Activated naive CD8-positive, alpha-beta T cell (primary cell): ENCODE results near the gene VOPP1.
"Not testable (repeated sequence)": the region's sequence is repeated elsewhere in the genome, so short reads cannot be mapped to it uniquely, and the experiment has no call there.

Source experiments
- H3K27ac Mint-ChIP-seq: one replicate; pipeline ENCODE4 v1.8.0; 2021; ENCODE audit warnings: mixed read lengths
- H3K27me3 Mint-ChIP-seq: one replicate; pipeline ENCODE4 v1.8.0; 2021; ENCODE audit warnings: mixed read lengths
- H3K36me3 Mint-ChIP-seq: one replicate; pipeline ENCODE4 v1.8.0; 2021; ENCODE audit warnings: mixed read lengths
- H3K4me1 Mint-ChIP-seq: one replicate; pipeline ENCODE4 v1.8.0; 2021; ENCODE audit warnings: low read depth, mixed read lengths
- H3K4me3 Mint-ChIP-seq: one replicate; pipeline ENCODE4 v1.8.0; 2021; ENCODE audit warnings: mild to moderate bottlenecking, mixed read lengths
- H3K9me3 Mint-ChIP-seq: one replicate; pipeline ENCODE4 v1.8.0; 2021; ENCODE audit warnings: low read depth, mixed read lengths

VOPP1 gene

GRCh38 chr7:55475855-55476803, 96.2 kb downstream of the VOPP1 start:
- Mint-ChIP-seq H3K27me3 (no peaks in the 10 kb centered on the region), H3K36me3 (peaks cover 6% of the 10 kb centered on the region), H3K4me3 (peak overlapping the region; percentile 61), H3K9me3 (no peaks in the 10 kb centered on the region), H3K27ac (peak overlapping the region; percentile 80), H3K4me1 (peaks cover 72% of the 10 kb centered on the region)

- Mint-ChIP-seq H3K9me3 (no peaks in the 10 kb centered on the region), H3K4me3 (peak overlapping the region; percentile 61), H3K27me3 (no peaks in the 10 kb centered on the region), H3K4me1 (peaks cover 70% of the 10 kb centered on the region), H3K36me3 (peaks cover 5% of the 10 kb centered on the region), H3K27ac (peak overlapping the region; percentile 80)
Observed at GRCh38 chr7:55474944-55475854, 97.1 kb downstream of the VOPP1 start.

GRCh38 chr7:55473932-55474331, 98.4 kb downstream of the VOPP1 start:
- Mint-ChIP-seq H3K4me3 (peak overlapping the region; percentile 61), H3K27me3 (no peaks in the 10 kb centered on the region), H3K36me3 (peaks cover 5% of the 10 kb centered on the region), H3K4me1 (peaks cover 75% of the 10 kb centered on the region), H3K27ac (peak overlapping the region; percentile 80), H3K9me3 (no peaks in the 10 kb centered on the region)

GRCh38 chr7:55472928-55473725, 99.2 kb downstream of the VOPP1 start:
- Mint-ChIP-seq H3K4me3 (no peak overlapping the region), H3K27me3 (no peaks in the 10 kb centered on the region), H3K9me3 (no peaks in the 10 kb centered on the region), H3K27ac (no peak overlapping the region), H3K4me1 (peaks cover 76% of the 10 kb centered on the region), H3K36me3 (peaks cover 3% of the 10 kb centered on the region)

- H3K27ac Mint-ChIP-seq, H3K9me3 Mint-ChIP-seq, H3K27me3 Mint-ChIP-seq, H3K36me3 Mint-ChIP-seq, H3K4me3 Mint-ChIP-seq: not testable (repeated sequence)
- H3K4me1 Mint-ChIP-seq: peaks cover 74% of the 10 kb centered on the region
Observed at GRCh38 chr7:55472406-55472805, 99.9 kb downstream of the VOPP1 start.

GRCh38 chr7:55471594-55471993, 100.7 kb downstream of the VOPP1 start:
- not testable (repeated sequence) for H3K4me3 Mint-ChIP-seq, H3K9me3 Mint-ChIP-seq, H3K27me3 Mint-ChIP-seq, H3K27ac Mint-ChIP-seq, H3K36me3 Mint-ChIP-seq
- H3K4me1 Mint-ChIP-seq: peaks cover 72% of the 10 kb centered on the region

- peaks cover 67% of the 10 kb centered on the region for H3K4me1 Mint-ChIP-seq
- peak overlapping the region; percentile 94 for H3K27ac Mint-ChIP-seq
- peak overlapping the region; percentile 72 for H3K4me3 Mint-ChIP-seq
- H3K36me3 Mint-ChIP-seq: peaks cover 9% of the 10 kb centered on the region
- no peaks in the 10 kb centered on the region for H3K9me3 Mint-ChIP-seq
- H3K27me3 Mint-ChIP-seq: no peaks in the 10 kb centered on the region
Observed at GRCh38 chr7:55470261-55470660, 102.0 kb downstream of the VOPP1 start.

GRCh38 chr7:55469721-55470120, 102.6 kb downstream of the VOPP1 start:
- peaks cover 64% of the 10 kb centered on the region for H3K4me1 Mint-ChIP-seq
- H3K27ac Mint-ChIP-seq: peak overlapping the region; percentile 92
- no peaks in the 10 kb centered on the region for H3K27me3 Mint-ChIP-seq
- H3K36me3 Mint-ChIP-seq: peaks cover 12% of the 10 kb centered on the region
- H3K9me3 Mint-ChIP-seq: no peaks in the 10 kb centered on the region
- H3K4me3 Mint-ChIP-seq: peak overlapping the region; percentile 35

GRCh38 chr7:55469271-55469681, 103.0 kb downstream of the VOPP1 start:
- Mint-ChIP-seq H3K27me3 (no peaks in the 10 kb centered on the region), H3K4me1 (peaks cover 62% of the 10 kb centered on the region), H3K4me3 (peak overlapping the region; percentile 35), H3K27ac (peak overlapping the region; percentile 92), H3K9me3 (no peaks in the 10 kb centered on the region), H3K36me3 (peaks cover 15% of the 10 kb centered on the region)

GRCh38 chr7:55468495-55468894, 103.8 kb downstream of the VOPP1 start:
- H3K27me3 Mint-ChIP-seq: no peaks in the 10 kb centered on the region
- H3K4me3 Mint-ChIP-seq: peak overlapping the region; percentile 37
- H3K9me3 Mint-ChIP-seq: no peaks in the 10 kb centered on the region
- H3K27ac Mint-ChIP-seq: peak overlapping the region; percentile 92
- peaks cover 15% of the 10 kb centered on the region for H3K36me3 Mint-ChIP-seq
- peaks cover 54% of the 10 kb centered on the region for H3K4me1 Mint-ChIP-seq

GRCh38 chr7:55467047-55467593, 105.2 kb downstream of the VOPP1 start:
- Mint-ChIP-seq H3K4me1 (peaks cover 56% of the 10 kb centered on the region), H3K4me3 (no peak overlapping the region), H3K27ac (peak overlapping the region; percentile 36), H3K27me3 (no peaks in the 10 kb centered on the region), H3K36me3 (peaks cover 20% of the 10 kb centered on the region), H3K9me3 (no peaks in the 10 kb centered on the region)

GRCh38 chr7:55465691-55466090, 106.6 kb downstream of the VOPP1 start:
- Mint-ChIP-seq H3K27me3 (no peaks in the 10 kb centered on the region), H3K9me3 (peaks cover 3% of the 10 kb centered on the region), H3K4me1 (peaks cover 59% of the 10 kb centered on the region), H3K36me3 (peaks cover 24% of the 10 kb centered on the region), H3K4me3 (no peak overlapping the region), H3K27ac (peak overlapping the region; percentile 85)

GRCh38 chr7:55464422-55464821, 107.9 kb downstream of the VOPP1 start:
- Mint-ChIP-seq H3K27me3 (no peaks in the 10 kb centered on the region), H3K4me1 (peaks cover 47% of the 10 kb centered on the region), H3K36me3 (peaks cover 30% of the 10 kb centered on the region), H3K4me3 (no peak overlapping the region), H3K9me3 (peaks cover 9% of the 10 kb centered on the region), H3K27ac (no peak overlapping the region)

- H3K27ac Mint-ChIP-seq: no peak overlapping the region
- H3K36me3 Mint-ChIP-seq: peaks cover 36% of the 10 kb centered on the region
- H3K4me1 Mint-ChIP-seq: peaks cover 41% of the 10 kb centered on the region
- H3K27me3 Mint-ChIP-seq: no peaks in the 10 kb centered on the region
- H3K9me3 Mint-ChIP-seq: peaks cover 12% of the 10 kb centered on the region
- no peak overlapping the region for H3K4me3 Mint-ChIP-seq
Observed at GRCh38 chr7:55463686-55464262, 108.5 kb downstream of the VOPP1 start.
